Measurements from ENCODE around the gene ZNF354C.

Gene ZNF354C

DNA sequence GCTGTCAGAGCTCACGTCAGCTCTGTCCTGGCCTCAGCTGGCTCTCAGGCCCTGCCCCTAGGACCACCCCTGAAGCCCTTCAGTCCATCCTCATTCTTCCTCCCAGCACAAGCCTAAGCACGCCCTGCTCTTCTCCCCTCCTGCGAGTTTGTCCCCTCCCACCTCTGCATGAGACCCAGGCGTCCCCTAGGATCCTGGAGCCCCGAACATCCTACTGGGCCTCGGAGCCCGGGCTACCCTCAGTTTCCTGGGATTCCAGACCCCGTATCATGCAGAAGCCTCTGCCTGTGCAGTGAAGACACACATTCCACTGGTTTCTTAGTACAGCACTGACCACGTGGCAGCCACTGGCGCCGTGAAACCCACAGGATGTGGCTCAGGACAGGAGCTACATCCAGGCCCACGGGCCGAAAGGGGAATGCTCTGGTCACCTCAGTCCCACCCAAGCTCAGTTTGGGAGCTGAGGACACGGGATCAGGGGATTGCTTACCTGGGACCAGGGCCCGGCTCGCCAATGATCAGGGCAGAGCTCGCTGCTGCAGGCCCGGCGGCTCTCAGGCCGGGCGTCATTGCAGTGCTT, 64.2 kb downstream of the ZNF354C start:
- DNase-seq (ENCODE audit: low read depth), result no peak
- TF ChIP-seq, protein P1, sequence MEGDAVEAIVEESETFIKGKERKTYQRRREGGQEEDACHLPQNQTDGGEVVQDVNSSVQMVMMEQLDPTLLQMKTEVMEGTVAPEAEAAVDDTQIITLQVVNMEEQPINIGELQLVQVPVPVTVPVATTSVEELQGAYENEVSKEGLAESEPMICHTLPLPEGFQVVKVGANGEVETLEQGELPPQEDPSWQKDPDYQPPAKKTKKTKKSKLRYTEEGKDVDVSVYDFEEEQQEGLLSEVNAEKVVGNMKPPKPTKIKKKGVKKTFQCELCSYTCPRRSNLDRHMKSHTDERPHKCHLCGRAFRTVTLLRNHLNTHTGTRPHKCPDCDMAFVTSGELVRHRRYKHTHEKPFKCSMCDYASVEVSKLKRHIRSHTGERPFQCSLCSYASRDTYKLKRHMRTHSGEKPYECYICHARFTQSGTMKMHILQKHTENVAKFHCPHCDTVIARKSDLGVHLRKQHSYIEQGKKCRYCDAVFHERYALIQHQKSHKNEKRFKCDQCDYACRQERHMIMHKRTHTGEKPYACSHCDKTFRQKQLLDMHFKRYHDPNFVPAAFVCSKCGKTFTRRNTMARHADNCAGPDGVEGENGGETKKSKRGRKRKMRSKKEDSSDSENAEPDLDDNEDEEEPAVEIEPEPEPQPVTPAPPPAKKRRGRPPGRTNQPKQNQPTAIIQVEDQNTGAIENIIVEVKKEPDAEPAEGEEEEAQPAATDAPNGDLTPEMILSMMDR (IDR thresholded peaks at IDR 0.05; ENCODE audit: control insufficient read depth, extremely low read depth, insufficient read depth), result no peak
- H3K4me3 ChIP-seq (ENCODE audit: low read depth, low read length), result no peak overlapping the region

DNA sequence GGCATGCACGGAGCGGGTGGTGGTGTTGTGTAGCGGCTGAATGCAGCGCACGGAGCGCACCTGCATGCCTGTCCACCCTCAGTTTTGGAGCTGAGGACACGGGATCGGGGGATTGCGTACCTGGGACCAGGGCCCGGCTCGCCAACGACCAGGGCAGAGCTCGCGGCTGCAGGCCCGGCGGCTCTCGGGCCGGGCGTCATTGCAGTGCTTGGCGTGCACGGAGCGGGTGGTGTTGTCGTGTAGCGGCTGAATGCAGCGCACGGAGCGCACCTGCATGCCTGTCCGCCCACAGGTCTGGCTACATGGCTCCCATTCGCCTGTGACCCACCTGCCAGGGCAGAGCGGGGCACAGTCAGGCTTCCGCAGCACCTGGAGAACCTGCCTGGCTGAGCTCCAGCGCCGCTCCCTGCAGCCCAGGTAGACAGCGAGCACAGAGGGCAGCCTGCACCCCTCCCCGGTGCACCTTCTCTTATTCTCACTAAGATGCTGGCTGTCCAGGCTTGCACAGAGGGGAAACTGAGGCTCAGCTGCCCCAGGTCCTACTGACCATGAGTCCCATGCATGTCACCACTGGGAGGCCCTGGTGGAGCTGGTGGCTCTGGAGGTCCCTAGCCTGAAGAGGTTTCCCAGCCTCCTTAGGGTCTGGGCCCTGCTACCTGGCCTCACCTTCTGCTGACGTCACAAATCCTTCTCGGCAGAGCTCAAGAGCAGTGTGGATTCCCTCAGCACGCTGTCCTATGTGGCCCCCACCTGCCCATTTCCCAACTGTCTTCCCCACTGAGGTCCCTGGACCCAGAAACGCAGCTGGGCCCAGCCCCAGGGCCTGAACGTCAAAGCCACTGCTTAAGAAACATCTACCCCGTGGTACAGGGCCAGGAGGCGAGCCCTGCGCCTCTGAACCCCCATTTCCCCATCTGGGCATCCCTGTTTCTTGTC, 64.9 kb downstream of the ZNF354C start:
- no peak overlapping the region for H3K4me3 ChIP-seq (ENCODE audit: low read depth, low read length)
- DNase-seq (ENCODE audit: low read depth), result no peak
- TF ChIP-seq, protein P1 (IDR thresholded peaks at IDR 0.05; ENCODE audit: control insufficient read depth, extremely low read depth, insufficient read depth), result no peak

DNA sequence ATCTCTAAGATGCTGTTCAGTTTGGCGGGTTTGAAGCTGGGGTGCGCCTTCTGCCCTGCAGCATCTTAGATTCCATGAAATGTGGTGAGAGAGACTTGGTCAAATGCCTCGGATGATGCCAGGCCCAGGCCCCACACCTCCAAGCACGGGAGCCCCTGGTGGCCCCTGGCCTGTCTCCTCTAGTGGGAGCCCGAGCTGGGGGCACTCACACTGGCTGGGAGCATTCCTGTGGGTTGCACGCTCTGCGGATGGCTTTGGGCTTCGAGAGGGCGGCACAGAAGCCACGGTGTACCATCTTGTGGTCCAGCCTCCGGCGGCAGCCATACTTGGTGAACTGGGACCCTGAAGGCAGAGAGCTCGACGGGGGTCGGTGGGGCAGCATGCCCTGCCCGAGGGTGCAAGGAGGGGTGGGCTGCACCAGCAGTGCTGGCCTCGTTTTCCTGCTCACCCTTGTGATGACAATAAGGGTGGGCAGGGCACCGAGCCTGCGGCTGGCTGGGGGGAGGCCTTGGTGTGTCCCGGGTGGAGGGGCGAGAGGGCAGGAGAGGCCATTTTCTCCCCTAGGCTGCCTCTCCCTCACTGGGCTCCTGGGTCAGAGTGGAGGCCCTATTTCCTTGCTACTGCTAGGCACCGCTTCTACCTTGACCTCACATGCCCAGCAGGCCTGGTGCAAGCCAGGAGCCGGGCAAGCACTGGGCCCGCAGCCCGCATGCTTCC, 65.8 kb downstream of the ZNF354C start:
- no peak overlapping the region for H3K4me3 ChIP-seq (ENCODE audit: low read depth, low read length)
- TF ChIP-seq, protein P1 (IDR thresholded peaks at IDR 0.05; ENCODE audit: control insufficient read depth, extremely low read depth, insufficient read depth), result no peak
- no peak for DNase-seq (ENCODE audit: low read depth)

DNA sequence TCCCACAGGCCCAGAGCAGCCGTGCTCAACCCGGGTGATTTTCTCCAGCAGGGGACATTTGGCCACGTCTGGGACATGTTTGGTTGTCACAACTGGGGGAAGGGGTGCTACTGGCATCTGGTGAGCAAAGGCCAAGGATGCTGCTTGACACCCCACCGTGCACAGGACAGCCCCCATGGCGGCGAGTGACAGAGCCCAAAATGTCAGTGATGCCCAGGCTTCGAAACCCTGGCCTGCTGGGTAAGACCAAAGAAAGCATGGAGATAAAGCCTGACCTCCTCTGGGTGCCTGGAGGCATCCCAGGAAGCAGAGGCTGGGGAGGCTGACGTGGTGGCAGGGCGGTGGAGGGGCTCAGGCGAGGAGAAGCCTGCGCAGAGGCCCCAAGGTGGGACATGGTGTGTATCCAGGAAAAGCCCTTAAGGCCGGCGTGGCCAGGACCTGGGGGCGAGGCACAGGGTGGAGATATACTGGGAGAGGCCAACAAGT, 66.4 kb downstream of the ZNF354C start:
- no peak overlapping the region for H3K4me3 ChIP-seq (ENCODE audit: low read depth, low read length)
- DNase-seq (ENCODE audit: low read depth), result no peak
- TF ChIP-seq, protein P1 (IDR thresholded peaks at IDR 0.05; ENCODE audit: control insufficient read depth, extremely low read depth, insufficient read depth), result no peak

DNA sequence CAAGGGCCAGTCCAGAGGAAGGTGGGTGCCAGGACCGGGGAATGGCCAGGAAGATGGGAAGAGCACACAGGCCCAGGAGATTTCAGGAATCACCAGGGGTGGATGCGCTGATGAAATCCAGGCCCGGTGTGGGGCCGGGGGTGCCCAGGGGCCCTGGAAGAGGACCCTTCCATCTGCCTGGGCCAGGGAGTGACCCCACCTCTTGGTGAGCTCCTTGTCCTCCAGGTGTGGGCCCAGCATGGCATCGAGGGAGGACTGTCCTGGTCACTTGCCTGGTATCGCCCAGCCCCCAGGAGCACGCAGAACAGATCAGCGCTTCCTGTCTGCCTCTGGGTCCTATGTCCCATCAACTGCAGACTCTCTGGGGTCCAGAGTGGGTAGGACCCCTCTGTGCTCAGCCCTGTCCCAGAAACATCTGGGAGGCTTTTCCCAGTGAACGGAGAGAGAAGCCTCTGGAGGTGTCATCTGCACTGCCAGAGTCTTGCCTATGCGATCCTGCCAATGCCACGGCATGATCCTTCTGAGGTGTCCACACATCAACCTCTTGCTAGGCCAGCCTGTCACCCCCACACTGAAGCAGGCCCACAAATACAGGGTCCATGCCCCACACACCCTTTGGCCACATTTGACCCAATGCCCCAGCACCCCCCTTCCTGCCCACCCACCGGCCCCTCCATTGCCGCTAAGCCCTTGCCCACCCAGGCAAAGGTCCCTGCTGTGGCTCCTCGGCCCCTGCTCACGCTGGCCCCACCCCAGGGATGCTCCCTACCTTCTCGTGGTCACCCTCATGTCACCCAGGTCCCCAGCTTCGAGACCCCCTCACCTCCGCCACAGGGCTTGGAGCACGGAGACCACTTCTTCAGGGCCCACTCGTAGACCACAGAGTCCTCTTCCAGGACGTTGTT, 67.2 kb downstream of the ZNF354C start:
- TF ChIP-seq, protein P1 (IDR thresholded peaks at IDR 0.05; ENCODE audit: control insufficient read depth, extremely low read depth, insufficient read depth), result no peak
- no peak overlapping the region for H3K4me3 ChIP-seq (ENCODE audit: low read depth, low read length)
- no peak for DNase-seq (ENCODE audit: low read depth)

DNA sequence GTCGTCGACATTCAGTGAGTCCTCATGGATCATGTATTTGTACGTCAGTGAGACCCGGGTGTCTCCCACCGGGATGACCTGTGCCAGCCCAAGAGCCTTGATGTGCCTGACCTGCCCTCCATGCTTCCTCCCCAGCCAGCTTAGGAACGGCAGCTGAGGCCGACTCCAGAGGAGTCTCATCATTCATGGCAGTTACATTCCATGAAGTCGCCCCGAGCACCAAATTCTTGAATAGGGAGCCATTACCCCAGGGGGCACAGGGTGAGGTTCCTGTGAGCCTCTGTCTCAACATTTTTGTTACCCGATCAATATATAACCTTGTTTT, 67.8 kb downstream of the ZNF354C start:
- DNase-seq (ENCODE audit: low read depth), result no peak
- TF ChIP-seq, protein P1 (IDR thresholded peaks at IDR 0.05; ENCODE audit: control insufficient read depth, extremely low read depth, insufficient read depth), result no peak
- H3K4me3 ChIP-seq (ENCODE audit: low read depth, low read length), result no peak overlapping the region
